Effector memory CD8-positive, alpha-beta T cell (primary cell): ENCODE results near the gene TUBB1.

Source experiments
- ATAC-seq: fragments of 150-1000 bp; cut with Tn5 transposase; replicated peaks from 2 replicates; pipeline ENCODE4 v1.10.0; 2021; ENCODE audit warnings: mild to moderate bottlenecking, moderate library complexity
- DNase-seq, 3 experiments: peaks; one replicate each; pipeline ENCODE4 v3.0.0; 2021
- H3K27ac Mint-ChIP-seq, 2 donors: one replicate each; pipeline ENCODE4 v1.8.0; 2022; ENCODE audit warnings: mild to moderate bottlenecking in 2 of 2, mixed read lengths in 2 of 2, moderate library complexity in 2 of 2
- H3K27me3 Mint-ChIP-seq, 2 donors: one replicate each; pipeline ENCODE4 v1.8.0; 2022; ENCODE audit warnings: mixed read lengths in 2 of 2
- H3K36me3 Mint-ChIP-seq: one replicate; pipeline ENCODE4 v1.8.0; 2022; ENCODE audit warnings: mild to moderate bottlenecking, moderate library complexity, mixed read lengths; ENCODE audit not compliant: insufficient read depth
- H3K4me1 Mint-ChIP-seq, 2 donors: one replicate each; pipeline ENCODE4 v1.8.0; 2022; ENCODE audit warnings: low read depth in 2 of 2, mixed read lengths in 2 of 2
- H3K4me3 Mint-ChIP-seq, 2 donors: one replicate each; pipeline ENCODE4 v1.8.0; 2022; ENCODE audit warnings: mild to moderate bottlenecking in 2 of 2, mixed read lengths in 2 of 2, moderate library complexity in 2 of 2
- H3K9me3 Mint-ChIP-seq, 2 donors: one replicate each; pipeline ENCODE4 v1.8.0; 2022; ENCODE audit warnings: mixed read lengths in 2 of 2

TUBB1 gene

DNA sequence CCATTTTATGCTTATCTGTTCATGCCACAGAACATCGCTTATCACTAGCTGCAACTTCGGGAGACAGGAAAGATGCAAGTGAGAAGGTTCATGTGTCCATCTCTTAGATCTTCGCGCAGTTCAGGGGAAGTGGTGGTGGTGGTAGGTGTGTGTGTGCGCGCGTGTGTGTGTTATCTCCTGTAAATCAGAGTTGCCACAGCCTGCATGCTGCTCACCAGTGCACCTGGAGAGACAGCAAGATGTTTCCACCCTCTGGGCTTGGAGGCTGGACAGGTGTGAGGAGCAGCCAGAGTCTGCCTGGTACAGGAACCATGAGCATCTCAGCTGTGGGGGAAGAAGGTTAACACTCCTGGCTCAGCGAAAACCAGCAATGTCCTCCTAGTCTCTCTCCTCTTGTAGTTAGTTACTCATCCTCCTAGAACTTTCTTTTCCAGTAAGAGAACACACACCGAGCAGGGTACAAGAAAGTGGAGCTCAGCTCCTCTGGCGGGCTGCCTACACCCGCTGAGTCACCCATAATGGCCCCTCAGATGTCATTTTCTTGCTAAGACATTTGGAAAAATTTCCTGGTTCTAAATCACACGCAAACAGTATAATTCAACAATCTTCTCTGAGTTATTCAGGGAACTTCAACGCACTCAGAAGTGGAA is 5.1 kb upstream of the TUBB1 start:
- Mint-ChIP-seq H3K4me1 (peaks cover 30 to 42% of the 10 kb centered on the region in 2 donors), H3K9me3 (no peaks in the 10 kb centered on the region), H3K27me3 (no peaks in the 10 kb centered on the region), H3K4me3 (peak overlapping the region; percentile 39 to 51), H3K27ac (peak overlapping the region; percentile 61 to 87), H3K36me3 (no peaks in the 10 kb centered on the region)
- peak; percentile 91 for ATAC-seq
- peak; percentile 14 to 22 (median 19) for DNase-seq

DNA sequence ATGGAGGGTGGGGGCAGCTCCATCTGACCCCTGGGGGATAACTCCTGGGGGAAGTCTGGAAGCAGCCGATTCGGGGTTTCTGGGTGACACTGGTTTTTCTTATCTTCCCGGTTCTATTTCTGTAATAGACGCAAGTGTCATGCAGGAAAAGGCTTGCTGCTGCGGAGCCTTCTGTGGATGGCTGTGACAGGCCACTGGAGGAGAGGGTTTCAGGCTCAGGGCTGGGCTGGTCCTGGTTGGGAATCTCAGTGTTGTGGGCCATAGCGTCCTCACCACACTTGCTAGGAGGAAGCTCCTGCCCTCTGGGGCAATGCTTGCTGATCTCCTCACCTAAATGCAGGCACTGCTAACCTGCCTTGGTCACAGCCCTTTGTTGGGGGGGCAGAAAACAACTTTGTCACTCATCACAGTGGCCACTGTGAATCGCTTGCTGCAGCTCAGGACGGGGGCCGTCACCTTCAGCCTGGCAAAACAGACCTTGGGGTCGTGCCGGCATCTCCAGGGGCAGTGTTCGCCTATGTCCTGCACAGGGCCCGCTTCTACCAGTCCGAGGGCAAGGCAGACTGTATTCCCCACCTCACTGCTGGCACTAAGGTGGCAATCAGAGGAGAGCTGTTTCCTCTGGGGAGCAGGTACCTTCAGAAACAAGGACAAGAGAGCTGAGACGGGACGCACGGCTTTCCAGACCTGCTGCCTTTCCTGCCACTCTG is 4.4 kb upstream of the TUBB1 start:
- Mint-ChIP-seq H3K27me3 (no peaks in the 10 kb centered on the region), H3K4me1 (peaks cover 30 to 42% of the 10 kb centered on the region in 2 donors), H3K36me3 (no peaks in the 10 kb centered on the region), H3K4me3 (no peak overlapping the region), H3K9me3 (no peaks in the 10 kb centered on the region), H3K27ac (peak overlapping the region in 1 of 2 donors; percentile 87)
- DNase-seq: no peak
- ATAC-seq: no peak

DNA sequence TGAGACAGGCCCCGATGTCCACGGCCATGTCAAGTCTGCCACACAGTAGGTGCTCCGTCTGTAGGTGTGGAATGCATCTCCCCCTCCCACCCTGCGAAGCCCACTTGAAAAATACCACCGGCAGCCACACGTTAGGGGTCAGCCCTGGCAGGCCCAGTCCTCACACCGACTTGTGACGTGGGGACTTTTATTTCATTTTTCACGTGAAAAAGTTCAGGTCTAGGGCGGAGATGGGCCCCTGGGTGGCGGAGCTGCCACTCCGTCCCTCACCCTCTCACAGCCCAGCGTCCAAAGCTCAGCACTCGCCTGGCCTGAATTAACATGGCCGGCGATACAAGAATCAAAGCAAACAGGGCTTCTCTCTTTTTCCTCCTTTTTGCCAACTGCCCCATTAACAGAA is 3.8 kb upstream of the TUBB1 start:
- Mint-ChIP-seq H3K9me3 (no peaks in the 10 kb centered on the region), H3K4me3 (no peak overlapping the region), H3K27me3 (no peaks in the 10 kb centered on the region), H3K36me3 (no peaks in the 10 kb centered on the region), H3K4me1 (peaks cover 30 to 42% of the 10 kb centered on the region in 2 donors), H3K27ac (no peak overlapping the region)
- DNase-seq (no peak), ATAC-seq (no peak)

DNA sequence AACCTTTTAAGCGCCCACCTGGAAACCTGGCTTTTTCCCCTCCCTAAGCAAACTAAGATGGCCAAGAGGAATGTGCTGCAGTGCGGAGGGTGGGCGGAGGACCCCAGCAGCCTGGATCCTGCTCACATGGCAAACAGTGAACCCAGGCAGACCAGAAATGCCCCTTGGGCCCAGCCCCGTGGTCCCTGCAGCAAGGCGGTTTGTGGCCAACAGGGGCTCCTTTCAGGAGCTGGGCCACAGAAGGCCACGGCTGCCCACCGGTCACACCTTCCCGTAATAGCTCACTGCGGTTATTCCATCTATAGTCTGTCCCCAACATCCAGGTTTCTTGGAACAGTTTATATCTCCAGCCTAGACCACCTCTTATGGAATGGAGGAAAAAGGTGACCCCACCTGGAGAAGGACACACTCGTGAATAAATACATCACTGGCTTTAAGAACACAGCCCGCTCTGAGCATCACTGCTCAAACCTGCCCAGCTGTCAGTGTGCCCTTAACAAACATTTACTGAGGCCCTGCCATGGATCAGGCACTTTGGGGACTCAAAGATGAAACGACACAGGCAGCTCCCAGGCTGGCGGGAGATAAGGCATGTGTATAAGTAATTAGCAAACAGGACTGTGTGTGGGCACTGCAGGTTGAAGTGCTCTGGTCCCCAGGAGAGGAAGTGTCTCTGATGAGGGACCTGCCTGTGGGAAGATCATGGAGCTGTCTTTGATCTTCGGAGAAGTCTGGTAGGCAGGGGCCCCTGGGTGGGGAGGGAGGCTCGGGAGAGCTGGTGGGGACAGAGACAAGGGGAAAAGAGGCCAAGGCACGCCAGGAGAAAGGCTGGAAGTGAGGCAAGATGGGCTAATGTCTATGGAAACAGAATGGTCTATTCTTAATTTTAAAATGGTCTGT is 3.2 kb upstream of the TUBB1 start:
- H3K4me1 Mint-ChIP-seq: peaks cover 30 to 42% of the 10 kb centered on the region in 2 donors
- H3K27me3 Mint-ChIP-seq: no peaks in the 10 kb centered on the region
- H3K9me3 Mint-ChIP-seq: no peaks in the 10 kb centered on the region
- DNase-seq: no peak
- peak overlapping the region in 1 of 2 donors; percentile 82 for H3K27ac Mint-ChIP-seq
- H3K36me3 Mint-ChIP-seq: no peaks in the 10 kb centered on the region
- no peak overlapping the region for H3K4me3 Mint-ChIP-seq
- no peak for ATAC-seq

DNA sequence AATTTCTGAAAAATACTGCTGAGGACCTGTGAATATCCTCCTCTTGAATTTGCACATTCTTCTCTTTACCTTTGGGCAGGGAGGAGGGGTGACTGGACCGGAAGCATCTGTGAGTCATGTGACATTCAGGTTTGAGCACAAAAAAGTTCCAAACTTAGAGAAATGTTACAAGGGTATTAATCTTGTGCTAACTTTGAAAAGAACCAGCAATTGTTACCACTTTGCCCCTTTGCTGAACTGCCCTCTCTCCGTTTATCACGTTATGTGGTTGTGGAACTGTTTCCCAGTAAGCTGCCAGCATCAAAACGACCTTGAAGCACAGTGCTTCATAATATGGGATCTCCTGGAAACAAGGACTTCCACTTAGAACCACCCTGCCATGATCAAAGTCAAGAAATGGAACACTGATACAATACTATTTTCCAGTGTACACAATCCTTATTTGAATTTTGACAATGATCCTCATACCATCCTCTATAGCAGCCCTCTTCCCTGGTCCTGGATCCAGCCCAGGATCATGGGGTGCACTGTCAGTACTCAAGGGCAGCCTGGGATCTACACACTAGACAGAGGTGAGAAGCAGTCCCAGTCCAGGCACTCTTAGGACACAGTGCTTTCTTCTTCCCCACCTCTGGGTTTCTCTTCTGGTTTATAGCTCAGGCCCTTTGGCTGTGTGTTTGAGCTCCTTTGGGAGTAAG is 2.3 kb upstream of the TUBB1 start:
- ATAC-seq (no peak), DNase-seq (no peak)
- peak overlapping the region in 1 of 2 donors; percentile 82 for H3K27ac Mint-ChIP-seq
- peaks cover 30 to 38% of the 10 kb centered on the region in 2 donors for H3K4me1 Mint-ChIP-seq
- H3K4me3 Mint-ChIP-seq: no peak overlapping the region
- H3K9me3 Mint-ChIP-seq: no peaks in the 10 kb centered on the region
- no peaks in the 10 kb centered on the region for H3K27me3 Mint-ChIP-seq
- H3K36me3 Mint-ChIP-seq: peaks cover 4% of the 10 kb centered on the region

DNA sequence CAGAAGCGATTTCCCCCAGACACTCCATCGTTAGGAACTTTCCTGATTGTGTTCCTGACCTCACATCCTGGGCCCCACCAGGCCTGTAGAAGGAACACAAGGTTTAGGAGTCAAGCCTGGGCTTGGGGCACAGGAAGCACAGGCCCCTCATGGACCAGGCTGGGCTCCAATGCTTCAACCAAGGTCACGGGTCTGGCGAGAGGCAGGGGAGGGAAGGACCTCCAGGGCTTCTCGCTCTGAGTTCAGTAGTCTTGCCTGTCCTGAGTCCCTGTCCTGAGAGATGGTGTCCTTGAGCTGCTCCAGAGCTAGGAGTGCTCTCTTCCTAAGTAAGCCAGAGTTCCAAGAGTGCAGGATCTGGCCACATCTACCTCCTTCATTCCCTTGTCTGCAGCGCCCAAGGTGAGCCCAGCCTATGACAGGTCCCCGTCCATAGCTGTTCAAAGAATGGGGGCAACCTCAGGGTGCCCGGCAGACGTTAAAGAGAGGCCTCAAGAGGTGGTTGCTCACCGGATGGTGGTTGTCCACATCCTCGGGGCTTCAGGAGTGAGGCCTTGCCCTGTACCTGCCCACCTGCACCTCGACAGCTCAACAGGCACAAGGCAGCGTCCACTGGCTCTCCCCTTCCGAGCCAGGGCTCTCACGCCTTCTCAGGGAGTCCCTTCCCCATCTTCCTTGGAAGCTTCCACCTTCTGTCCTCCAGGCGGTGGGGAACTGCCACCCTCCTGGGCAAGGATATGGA is 1.6 kb upstream of the TUBB1 start:
- peaks cover 10% of the 10 kb centered on the region for H3K36me3 Mint-ChIP-seq
- H3K4me3 Mint-ChIP-seq: no peak overlapping the region
- H3K9me3 Mint-ChIP-seq: no peaks in the 10 kb centered on the region
- DNase-seq: no peak
- H3K4me1 Mint-ChIP-seq: peaks cover 35 to 36% of the 10 kb centered on the region in 2 donors
- ATAC-seq: no peak
- peak overlapping the region in 1 of 2 donors; percentile 8 for H3K27ac Mint-ChIP-seq
- no peaks in the 10 kb centered on the region for H3K27me3 Mint-ChIP-seq

DNA sequence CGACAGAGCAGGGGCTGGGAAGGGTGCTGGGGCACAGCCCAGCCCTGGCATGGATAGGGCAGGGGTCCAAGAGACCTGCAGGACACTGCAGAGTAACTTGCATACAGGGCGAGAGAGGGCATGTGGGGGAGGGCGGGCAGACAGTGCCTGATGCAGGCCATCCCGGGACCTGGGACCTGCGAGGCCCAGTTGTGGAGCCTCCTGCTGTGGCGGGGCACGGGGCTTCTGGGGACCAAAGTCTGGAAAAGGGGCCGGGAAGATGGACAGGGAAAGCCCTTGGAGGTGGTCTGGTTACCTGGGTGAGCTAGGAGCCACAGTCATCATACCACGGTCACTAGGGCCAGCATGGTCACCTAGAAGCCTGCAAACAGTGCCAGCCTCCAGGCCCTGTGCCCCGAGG is 412 bp upstream of the TUBB1 start:
- H3K27me3 Mint-ChIP-seq: no peaks in the 10 kb centered on the region
- H3K27ac Mint-ChIP-seq: no peak overlapping the region
- DNase-seq (no peak), ATAC-seq (no peak)
- H3K36me3 Mint-ChIP-seq: peaks cover 20% of the 10 kb centered on the region
- peaks cover 27 to 28% of the 10 kb centered on the region in 2 donors for H3K4me1 Mint-ChIP-seq
- H3K9me3 Mint-ChIP-seq: no peaks in the 10 kb centered on the region
- no peak overlapping the region for H3K4me3 Mint-ChIP-seq

DNA sequence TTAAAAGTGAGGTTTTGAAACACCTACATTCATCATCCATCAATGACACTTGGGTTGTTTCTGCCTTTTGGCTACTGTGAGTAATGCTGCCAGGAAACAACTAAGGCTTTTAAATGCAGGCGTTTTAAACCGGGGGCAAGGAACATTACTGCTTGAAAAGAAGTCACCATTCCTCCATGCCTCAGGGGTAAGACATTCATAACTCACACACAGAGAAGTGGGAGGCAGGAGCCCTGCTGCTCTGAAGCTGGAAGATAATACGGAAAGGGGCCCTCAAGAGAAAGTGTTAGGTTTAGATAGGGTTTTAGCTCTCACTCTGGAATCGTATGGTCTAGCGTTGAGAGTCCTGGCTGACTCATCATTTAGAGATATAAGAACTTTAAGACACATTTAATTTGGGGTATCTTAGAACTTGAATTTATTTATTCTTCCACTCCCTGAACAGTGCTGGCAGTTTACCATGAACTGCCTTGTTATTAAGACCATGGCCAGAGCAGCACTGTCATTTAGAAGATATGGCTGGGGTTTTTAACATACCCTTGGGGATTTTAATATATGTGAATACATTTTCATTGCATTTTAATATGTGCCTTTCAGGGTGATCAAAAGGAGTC is 1.8 kb downstream of the TUBB1 start:
- Mint-ChIP-seq H3K4me1 (peaks cover 19 to 24% of the 10 kb centered on the region in 2 donors), H3K9me3 (no peaks in the 10 kb centered on the region), H3K27me3 (no peaks in the 10 kb centered on the region), H3K36me3 (peaks cover 43% of the 10 kb centered on the region), H3K4me3 (no peak overlapping the region), H3K27ac (peak overlapping the region in 1 of 2 donors; percentile 13)
- DNase-seq (no peak), ATAC-seq (no peak)

DNA sequence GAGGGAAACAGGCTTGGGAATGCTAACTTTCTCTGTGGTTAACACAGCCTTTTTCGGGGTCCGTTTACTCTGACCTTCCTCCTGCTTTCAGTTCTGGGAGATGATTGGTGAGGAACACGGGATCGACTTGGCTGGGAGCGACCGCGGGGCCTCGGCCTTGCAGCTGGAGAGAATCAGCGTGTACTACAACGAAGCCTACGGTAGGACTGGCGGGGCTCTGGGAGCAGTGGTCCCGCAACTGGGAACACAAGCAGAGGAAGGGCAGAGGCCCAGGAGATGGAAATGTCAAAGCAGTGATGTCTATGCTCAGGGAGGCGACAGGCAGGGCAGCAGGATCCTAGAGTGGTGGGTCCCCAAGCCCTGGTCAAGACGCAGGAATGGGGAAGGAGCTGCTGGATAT is 3.5 kb downstream of the TUBB1 start:
- Mint-ChIP-seq H3K36me3 (peaks cover 59% of the 10 kb centered on the region), H3K9me3 (no peaks in the 10 kb centered on the region), H3K4me1 (peaks cover 20 to 29% of the 10 kb centered on the region in 2 donors), H3K27ac (peak overlapping the region in 1 of 2 donors; percentile 10), H3K4me3 (no peak overlapping the region), H3K27me3 (no peaks in the 10 kb centered on the region)
- ATAC-seq (no peak), DNase-seq (no peak)

DNA sequence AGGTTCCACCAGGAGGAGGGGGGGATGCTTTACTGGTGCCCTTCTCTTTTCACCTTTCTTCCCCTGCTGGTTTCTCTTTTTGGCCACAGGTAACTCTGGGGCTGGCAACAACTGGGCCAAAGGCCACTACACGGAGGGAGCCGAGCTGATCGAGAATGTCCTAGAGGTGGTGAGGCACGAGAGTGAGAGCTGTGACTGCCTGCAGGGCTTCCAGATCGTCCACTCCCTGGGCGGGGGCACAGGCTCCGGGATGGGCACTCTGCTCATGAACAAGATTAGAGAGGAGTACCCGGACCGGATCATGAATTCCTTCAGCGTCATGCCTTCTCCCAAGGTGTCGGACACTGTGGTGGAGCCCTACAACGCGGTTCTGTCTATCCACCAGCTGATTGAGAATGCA is 4.4 kb downstream of the TUBB1 start:
- H3K36me3 Mint-ChIP-seq: peaks cover 67% of the 10 kb centered on the region
- H3K4me3 Mint-ChIP-seq: no peak overlapping the region
- no peaks in the 10 kb centered on the region for H3K9me3 Mint-ChIP-seq
- H3K4me1 Mint-ChIP-seq: peaks cover 19 to 36% of the 10 kb centered on the region in 2 donors
- no peak for ATAC-seq
- DNase-seq: no peak
- no peaks in the 10 kb centered on the region for H3K27me3 Mint-ChIP-seq
- H3K27ac Mint-ChIP-seq: no peak overlapping the region

DNA sequence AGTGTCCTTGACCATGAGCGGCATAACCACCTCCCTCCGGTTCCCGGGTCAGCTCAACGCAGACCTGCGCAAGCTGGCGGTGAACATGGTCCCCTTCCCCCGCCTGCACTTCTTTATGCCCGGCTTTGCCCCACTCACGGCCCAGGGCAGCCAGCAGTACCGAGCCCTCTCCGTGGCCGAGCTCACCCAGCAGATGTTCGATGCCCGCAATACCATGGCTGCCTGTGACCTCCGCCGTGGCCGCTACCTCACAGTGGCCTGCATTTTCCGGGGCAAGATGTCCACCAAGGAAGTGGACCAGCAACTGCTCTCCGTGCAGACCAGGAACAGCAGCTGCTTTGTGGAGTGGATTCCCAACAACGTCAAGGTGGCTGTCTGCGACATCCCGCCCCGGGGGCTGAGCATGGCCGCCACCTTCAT is 4.9 kb downstream of the TUBB1 start:
- peaks cover 21 to 41% of the 10 kb centered on the region in 2 donors for H3K4me1 Mint-ChIP-seq
- DNase-seq: no peak
- no peak for ATAC-seq
- no peak overlapping the region for H3K4me3 Mint-ChIP-seq
- H3K36me3 Mint-ChIP-seq: peaks cover 72% of the 10 kb centered on the region
- no peaks in the 10 kb centered on the region for H3K27me3 Mint-ChIP-seq
- H3K9me3 Mint-ChIP-seq: no peaks in the 10 kb centered on the region
- H3K27ac Mint-ChIP-seq: no peak overlapping the region

DNA sequence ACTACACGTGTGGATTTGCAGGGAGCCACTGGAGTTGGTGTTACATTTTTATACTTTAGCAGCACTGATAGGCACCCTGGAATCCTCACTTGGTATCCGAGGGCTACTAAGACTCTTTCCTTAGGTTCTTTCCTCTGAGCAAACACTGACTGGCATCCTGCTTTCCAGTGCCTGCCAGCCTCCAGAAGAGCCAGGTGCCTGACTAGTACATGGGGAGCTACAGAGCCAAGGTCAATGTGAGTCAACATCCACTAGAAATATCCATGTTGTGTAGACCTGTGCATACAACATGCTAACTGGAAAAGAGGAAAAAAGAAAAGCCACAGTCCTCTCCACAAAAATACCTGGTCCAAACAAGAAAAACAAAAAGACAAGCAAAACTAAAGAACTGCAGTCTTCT is 5.9 kb downstream of the TUBB1 start:
- DNase-seq: no peak
- peaks cover 27 to 47% of the 10 kb centered on the region in 2 donors for H3K4me1 Mint-ChIP-seq

More for the DNA sequence above, 5.9 kb downstream of the TUBB1 start:
- Mint-ChIP-seq H3K4me3 (no peak overlapping the region), H3K27me3 (no peaks in the 10 kb centered on the region), H3K36me3 (peaks cover 80% of the 10 kb centered on the region), H3K9me3 (no peaks in the 10 kb centered on the region), H3K27ac (no peak overlapping the region)
- no peak for ATAC-seq
